K562 (cell line): Measurements from ENCODE around the gene SPATA32. TPM values are rescaled to one million over a fixed set of nuclear protein-coding genes. Genes with fewer than 3 reads are reported as not detected.

Experiments
- CBFB ChIP-seq: sonication (generic); formaldehyde crosslinking; IDR thresholded peaks from 2 replicates; pipeline ENCODE4 v1.4.0; 2020; ENCODE audit warnings: mild to moderate bottlenecking, missing genetic modification reagents
- FOXJ2 ChIP-seq: fragments of 200-800 bp; sonication (Bioruptor generic); IDR thresholded peaks from 2 replicates; pipeline ENCODE4 v1.6.1; 2016; ENCODE audit warnings: missing genetic modification characterization, missing compliant biosample characterization
- FUS ChIP-seq: fragments of 200-400 bp; formaldehyde crosslinking; optimal IDR thresholded peaks from 2 replicates; pipeline ENCODE3; 2017; ENCODE audit warnings: low read depth, low read length
- HINFP ChIP-seq: fragments of 450-650 bp; conservative IDR thresholded peaks from 2 replicates; pipeline ENCODE4 v1.6.1; 2016; ENCODE audit warnings: missing genetic modification characterization, low read depth, mild to moderate bottlenecking, control low read depth, missing compliant biosample characterization
- HMGXB4 ChIP-seq: sonication (generic); formaldehyde crosslinking; IDR thresholded peaks from 2 replicates; pipeline ENCODE4 v1.8.1; 2023; ENCODE audit warnings: mild to moderate bottlenecking, missing genetic modification reagents
- MTA1 ChIP-seq: fragments of 450-650 bp; IDR thresholded peaks from 2 replicates; pipeline ENCODE4 v1.6.1; 2017; ENCODE audit warnings: borderline replicate concordance
- TBP ChIP-seq: optimal IDR thresholded peaks from 2 replicates; pipeline ENCODE3; 2011; ENCODE audit warnings: low read depth, low read length, improper control_type of control experiment
- ZC3H4 ChIP-seq: sonication (generic); formaldehyde crosslinking; IDR thresholded peaks from 2 replicates; pipeline ENCODE4 v1.9.0; 2021; ENCODE audit warnings: missing genetic modification reagents, borderline replicate concordance
- polyA plus RNA-seq, 8 experiments: library from polyadenylated mRNA; depleted of rRNA in 4 of 8; stranded (reverse) in 5 of 8; unstranded in 3 of 8; fragments of >200 nt; fragmentation: Nextera tagmentation in 2 of 8; fragmentation: Illumina TruSeq in 1 of 8; extraction: Ambion mirVana in 2 of 8; extraction: Trizol in 1 of 8; gene quantifications; 2 replicates each; pipeline versions ENCODE4 v1.2.1 to v1.2.3, GENCODE V29; 2011 to 2014; ENCODE audit warnings: inconsistent platforms in 1 of 8, missing spikeins in 1 of 8
- total RNA-seq, 7 experiments: library from RNA; depleted of rRNA in 6 of 7; stranded (reverse); fragments of >200 nt in 6 of 7; fragmentation: Illumina TruSeq in 2 of 7; extraction: Trizol in 2 of 7; gene quantifications; 2 replicates each; pipeline versions ENCODE4 v1.2.1 to v1.2.3, GENCODE V29; 2011 to 2021; ENCODE audit warnings: low replicate concordance in 1 of 7

The SPATA32 gene
- total and polyA plus RNA-seq, 9 of the 15 experiments (the other 6 are each of a cell fraction or from before 2014, with no cell fraction given) = 0.03 to 0.06 TPM; not detected in 7

GRCh38 chr17:45246861-45247428 is 14.9 kb downstream of the SPATA32 start (continued):
- TF ChIP-seq HMGXB4 (CRISPR knock-in tag) (no peak), HINFP (tag) (no peak), ZC3H4 (no peak), CBFB (no peak), FUS (no peak), FOXJ2 (tag) (no peak), TBP (peak; percentile 7), MTA1 (no peak)
- TF ChIP-seq, all 486 proteins: peak for 6
